ENCODE results near the gene CHID1.

DNA sequence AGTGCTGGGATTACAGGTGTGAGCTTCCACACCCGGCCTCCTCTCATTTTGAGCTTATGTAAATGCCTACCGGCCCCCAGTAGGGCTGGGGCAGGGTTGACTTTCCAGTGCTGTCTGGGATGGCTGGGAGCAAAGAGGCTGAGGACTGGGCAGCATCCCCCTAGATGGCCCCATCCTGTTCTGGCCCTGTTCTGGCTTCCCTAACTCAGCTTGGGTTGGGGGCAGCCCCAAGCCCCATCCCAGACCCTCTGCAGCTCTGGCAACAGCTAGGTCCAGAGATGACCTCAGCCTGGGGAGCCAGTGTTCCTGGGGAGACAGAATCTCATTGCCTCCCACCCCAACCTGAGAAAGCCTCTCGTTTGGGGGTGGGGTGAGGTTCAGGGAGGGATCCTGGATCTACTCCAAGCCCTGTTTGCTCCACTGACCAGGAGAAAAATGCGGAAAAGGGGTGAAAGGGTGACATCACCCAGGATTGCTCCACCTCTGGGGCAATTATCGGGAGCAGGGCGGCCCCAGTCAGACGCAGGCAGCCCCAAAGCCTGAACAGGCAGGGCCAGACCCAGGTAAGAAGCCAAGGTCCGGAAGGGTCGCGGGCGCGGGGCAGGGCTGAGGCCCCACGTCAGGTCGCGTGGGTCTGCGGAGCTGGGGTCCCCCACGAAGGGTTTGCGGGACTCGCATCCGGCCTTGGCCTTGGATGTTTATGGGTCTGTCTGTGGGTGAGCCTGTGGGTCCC lies 92.0 kb downstream of the CHID1 start, which contains the start of gene PNPLA2:
- TF ChIP-seq, protein P1, sequence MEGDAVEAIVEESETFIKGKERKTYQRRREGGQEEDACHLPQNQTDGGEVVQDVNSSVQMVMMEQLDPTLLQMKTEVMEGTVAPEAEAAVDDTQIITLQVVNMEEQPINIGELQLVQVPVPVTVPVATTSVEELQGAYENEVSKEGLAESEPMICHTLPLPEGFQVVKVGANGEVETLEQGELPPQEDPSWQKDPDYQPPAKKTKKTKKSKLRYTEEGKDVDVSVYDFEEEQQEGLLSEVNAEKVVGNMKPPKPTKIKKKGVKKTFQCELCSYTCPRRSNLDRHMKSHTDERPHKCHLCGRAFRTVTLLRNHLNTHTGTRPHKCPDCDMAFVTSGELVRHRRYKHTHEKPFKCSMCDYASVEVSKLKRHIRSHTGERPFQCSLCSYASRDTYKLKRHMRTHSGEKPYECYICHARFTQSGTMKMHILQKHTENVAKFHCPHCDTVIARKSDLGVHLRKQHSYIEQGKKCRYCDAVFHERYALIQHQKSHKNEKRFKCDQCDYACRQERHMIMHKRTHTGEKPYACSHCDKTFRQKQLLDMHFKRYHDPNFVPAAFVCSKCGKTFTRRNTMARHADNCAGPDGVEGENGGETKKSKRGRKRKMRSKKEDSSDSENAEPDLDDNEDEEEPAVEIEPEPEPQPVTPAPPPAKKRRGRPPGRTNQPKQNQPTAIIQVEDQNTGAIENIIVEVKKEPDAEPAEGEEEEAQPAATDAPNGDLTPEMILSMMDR (conservative IDR thresholded peaks at IDR 0.05 in 1 of 2, IDR thresholded peaks at IDR 0.05 in 1 of 2; ENCODE audit: low read depth in 1 of 2, low read length in 2 of 2) = no peak
- TF ChIP-seq EZH2 (IDR thresholded peaks at IDR 0.05; ENCODE audit: low read length, missing control alignments) = no peak
